Natural killer cell treated with Interleukin-12 subunit alpha and Interleukin-12 subunit beta and Interleukin-15 and Interleukin-18, amount 100 ng/mL, for 72 hours (primary cell): ENCODE measurements around the gene GSE1. TPM values are rescaled to one million over a fixed set of nuclear protein-coding genes. Genes with fewer than 3 reads are reported as not detected.

Source experiments
- ATAC-seq, 2 donors: fragments of 150-1000 bp; cut with Tn5 transposase in 1 of 2; sonication (Bioruptor Pico), chemical (Tn5 transposase) in 1 of 2; 2 replicates each; pipeline ENCODE4 v1.10.0; 2021
- DNase-seq: peaks from one replicate; pipeline ENCODE4 v3.0.0; 2022; ENCODE audit warnings: low spot score
- H3K27ac Mint-ChIP-seq, 2 donors: 1 replicate in 1 of 2; 2 replicates in 1 of 2; pipeline ENCODE4 v1.8.0; 2022; ENCODE audit warnings: mixed read lengths in 2 of 2, mild to moderate bottlenecking in 1 of 2, moderate library complexity in 1 of 2
- H3K27me3 Mint-ChIP-seq, 2 donors: 1 replicate in 1 of 2; 2 replicates in 1 of 2; pipeline ENCODE4 v1.8.0; 2022; ENCODE audit warnings: mixed read lengths in 2 of 2
- H3K36me3 Mint-ChIP-seq: one replicate; pipeline ENCODE4 v1.8.0; 2022; ENCODE audit warnings: mixed read lengths
- H3K4me1 Mint-ChIP-seq, 2 donors: 1 replicate in 1 of 2; 2 replicates in 1 of 2; pipeline ENCODE4 v1.8.0; 2022; ENCODE audit warnings: low read depth in 2 of 2, mixed read lengths in 2 of 2, mild to moderate bottlenecking in 1 of 2
- H3K4me3 Mint-ChIP-seq: one replicate; pipeline ENCODE4 v1.8.0; 2022; ENCODE audit warnings: mixed read lengths
- H3K9me3 Mint-ChIP-seq: 2 replicates; pipeline ENCODE4 v1.8.0; 2022; ENCODE audit warnings: mixed read lengths
- total RNA-seq, 2 donors: library from RNA; stranded (reverse); gene quantifications; one replicate each; pipeline ENCODE4 v1.2.3, GENCODE V29; 2022

The GSE1 gene
- total RNA-seq, 2 donors from 2014 or later = 84.9 to 146 TPM

DNA sequence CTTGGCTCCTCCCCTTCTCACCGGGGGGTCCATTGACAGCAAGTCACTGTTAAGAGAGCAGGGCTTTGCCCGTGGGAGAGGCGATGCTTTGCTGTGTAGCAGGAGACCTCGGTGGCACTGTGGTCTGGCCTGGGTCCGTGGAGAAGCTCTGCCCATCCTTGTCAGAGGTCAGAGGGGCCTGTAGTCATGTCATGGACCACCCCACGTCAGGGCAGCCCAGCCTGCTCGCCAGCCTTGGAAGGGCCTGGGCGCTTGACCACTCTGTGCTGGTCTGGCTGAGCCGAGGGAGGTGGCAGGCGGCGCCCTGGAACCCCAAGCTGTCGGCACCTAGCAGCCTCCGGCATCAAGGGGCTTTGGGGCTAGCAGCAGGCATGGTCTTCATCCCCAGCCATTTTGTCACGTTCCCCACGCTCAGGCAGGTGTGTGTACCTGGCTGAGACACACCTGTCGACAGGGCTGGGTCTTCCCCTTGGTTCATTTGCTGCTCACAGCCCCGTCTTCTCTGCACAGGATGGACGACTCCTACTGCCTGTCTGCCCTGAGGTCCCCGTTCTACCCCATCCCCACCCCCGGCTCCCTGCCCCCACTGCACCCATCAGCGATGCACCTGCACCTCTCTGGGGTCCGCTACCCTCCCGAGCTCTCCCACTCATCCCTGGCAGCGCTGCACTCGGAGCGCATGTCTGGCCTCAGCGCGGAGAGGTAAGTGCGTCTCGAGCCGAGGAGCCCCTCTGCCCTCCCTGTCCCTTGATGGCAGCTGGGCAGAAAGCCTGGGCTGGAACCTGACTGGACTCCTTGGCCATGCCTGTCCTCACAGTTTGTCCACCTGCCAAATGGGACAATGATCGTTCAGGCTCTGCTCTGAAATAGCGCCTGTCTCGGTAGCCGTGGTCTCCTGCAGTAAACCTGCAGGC is 42.4 kb downstream of the GSE1 start:
- Mint-ChIP-seq H3K36me3 (no peaks in the 10 kb centered on the region), H3K4me1 (peaks cover 0 to 17% of the 10 kb centered on the region in 2 donors), H3K27ac (no peak overlapping the region), H3K4me3 (no peak overlapping the region), H3K9me3 (no peaks in the 10 kb centered on the region), H3K27me3 (no peaks in the 10 kb centered on the region)
- DNase-seq (no peak), ATAC-seq (no peak)

DNA sequence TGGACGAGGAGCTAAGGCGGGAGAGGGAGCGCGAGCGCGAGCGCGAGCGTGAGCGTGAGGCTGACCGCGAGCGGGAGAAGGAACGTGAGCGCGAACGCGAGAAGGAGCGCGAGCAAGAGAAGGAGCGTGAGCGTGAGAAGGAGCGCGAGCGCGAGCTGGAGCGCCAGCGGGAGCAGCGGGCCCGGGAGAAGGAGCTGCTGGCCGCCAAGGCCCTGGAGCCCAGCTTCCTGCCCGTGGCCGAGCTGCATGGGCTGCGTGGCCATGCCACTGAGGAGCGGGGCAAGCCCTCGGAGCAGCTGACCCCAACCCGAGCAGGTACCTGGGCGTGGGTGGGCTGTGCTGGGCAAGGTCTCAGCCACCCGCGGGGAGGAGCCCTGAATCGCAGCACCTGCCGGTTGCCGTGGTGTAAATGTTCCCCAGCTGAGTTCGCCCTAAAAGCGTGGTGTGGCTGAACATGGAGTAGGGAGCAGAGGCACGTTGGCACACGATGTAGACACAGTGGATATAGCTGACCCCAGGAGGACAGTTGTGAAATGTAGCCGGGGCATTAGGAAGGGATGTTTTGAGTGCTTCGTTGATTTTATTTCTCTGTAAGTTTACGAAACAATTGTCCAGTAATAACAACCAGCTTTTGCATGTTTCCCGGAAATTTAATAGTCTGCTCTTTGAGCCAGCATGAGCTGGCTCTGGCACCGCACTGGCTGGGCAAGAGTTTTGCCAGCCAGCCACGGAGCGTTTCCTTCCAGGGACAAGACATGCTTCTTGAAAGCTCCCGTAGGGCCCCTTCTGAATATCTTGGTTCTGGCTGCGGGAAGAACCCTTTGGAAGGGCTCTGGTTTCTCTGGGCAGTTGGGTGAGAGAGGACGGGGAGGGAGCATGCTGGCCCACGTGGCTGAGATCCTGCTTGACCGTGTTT is 43.5 kb downstream of the GSE1 start:
- no peaks in the 10 kb centered on the region for H3K36me3 Mint-ChIP-seq
- H3K27ac Mint-ChIP-seq = no peak overlapping the region
- peaks cover 0 to 17% of the 10 kb centered on the region in 2 donors for H3K4me1 Mint-ChIP-seq
- ATAC-seq (no peak), DNase-seq (no peak)
- no peaks in the 10 kb centered on the region for H3K9me3 Mint-ChIP-seq
- no peaks in the 10 kb centered on the region for H3K27me3 Mint-ChIP-seq
- H3K4me3 Mint-ChIP-seq = no peak overlapping the region

DNA sequence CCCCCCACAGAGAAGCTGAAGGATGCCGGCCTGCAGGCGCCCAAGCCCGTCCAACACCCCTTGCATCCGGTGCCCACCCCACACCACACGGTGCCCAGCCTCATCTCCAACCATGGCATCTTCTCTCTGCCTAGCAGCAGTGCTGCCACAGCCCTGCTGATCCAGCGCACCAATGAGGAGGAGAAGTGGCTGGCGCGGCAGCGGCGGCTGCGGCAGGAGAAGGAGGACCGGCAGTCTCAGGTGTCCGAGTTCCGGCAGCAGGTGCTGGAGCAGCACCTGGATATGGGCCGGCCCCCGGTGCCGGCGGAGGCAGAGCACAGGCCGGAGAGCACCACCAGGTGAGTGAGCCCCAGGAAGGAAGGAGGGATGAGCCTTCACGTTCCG is 44.1 kb downstream of the GSE1 start:
- H3K4me1 Mint-ChIP-seq = peaks cover 0 to 12% of the 10 kb centered on the region in 2 donors
- no peaks in the 10 kb centered on the region for H3K36me3 Mint-ChIP-seq
- no peaks in the 10 kb centered on the region for H3K9me3 Mint-ChIP-seq
- H3K27ac Mint-ChIP-seq = no peak overlapping the region
- ATAC-seq (no peak), DNase-seq (no peak)
- H3K27me3 Mint-ChIP-seq = no peaks in the 10 kb centered on the region
- no peak overlapping the region for H3K4me3 Mint-ChIP-seq

DNA sequence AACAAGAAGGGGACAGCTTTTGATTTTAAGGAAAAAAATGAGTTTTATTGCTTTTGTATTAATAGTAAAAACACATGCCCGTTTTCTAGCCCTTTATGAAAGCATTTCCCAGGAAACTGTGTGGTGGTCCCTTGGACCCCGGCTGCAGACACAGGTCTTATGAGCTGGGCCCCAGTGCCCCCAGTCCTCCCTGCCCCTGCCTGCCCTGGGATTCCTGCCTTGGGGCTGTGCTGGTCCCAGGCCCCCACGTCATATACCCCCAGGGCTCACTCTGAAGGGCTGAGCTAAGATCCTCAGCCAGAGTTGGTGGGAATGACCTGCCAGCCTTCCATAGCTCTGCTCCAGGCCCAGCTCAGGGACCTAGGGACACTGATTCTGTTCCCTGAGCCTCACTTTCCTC is 44.9 kb downstream of the GSE1 start:
- H3K9me3 Mint-ChIP-seq = no peaks in the 10 kb centered on the region
- no peak overlapping the region for H3K4me3 Mint-ChIP-seq
- H3K27me3 Mint-ChIP-seq = no peaks in the 10 kb centered on the region
- ATAC-seq (no peak), DNase-seq (no peak)
- no peaks in the 10 kb centered on the region for H3K36me3 Mint-ChIP-seq
- H3K27ac Mint-ChIP-seq = no peak overlapping the region
- H3K4me1 Mint-ChIP-seq = peaks cover 0 to 7% of the 10 kb centered on the region in 2 donors

DNA sequence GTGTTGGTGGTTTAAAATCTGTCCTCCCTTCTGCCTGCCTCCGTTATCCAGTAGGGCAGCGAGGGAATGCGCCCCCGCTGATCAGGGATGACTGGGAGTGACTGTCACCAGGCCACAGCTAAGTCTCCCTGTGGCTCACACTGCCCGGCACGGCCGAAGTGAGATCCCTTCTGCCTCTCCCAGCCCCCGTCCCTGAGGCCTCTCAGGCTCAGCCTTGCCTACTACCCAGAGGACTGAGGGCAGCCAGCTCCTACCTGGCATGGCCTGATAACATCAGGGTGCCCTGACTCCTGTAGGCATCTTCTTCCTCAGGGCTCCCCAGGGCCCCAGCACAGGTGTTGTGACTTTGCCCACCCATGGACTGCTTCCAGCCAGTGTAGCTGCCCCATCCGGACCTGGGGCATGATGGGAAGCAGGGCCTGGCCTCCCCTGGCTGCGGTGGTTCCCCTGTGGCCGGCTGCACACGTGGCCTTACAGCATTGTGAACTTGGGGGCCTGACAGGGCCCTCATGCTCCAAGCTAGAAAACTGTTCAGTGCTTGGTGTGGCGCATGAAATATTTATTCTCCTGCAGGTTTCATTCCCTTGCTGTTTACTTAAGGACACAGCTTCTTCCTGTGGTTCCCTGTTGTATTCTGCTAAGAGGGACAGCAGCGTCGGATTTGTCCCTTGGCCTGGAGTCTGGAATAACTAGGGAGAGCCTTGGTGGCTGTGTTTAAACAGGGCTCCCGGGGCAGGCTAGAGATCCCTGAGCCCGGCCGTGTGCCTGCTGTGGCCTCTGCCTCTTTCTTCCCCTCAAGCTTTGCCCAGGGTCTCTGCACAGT is 45.6 kb downstream of the GSE1 start:
- peaks cover 0 to 7% of the 10 kb centered on the region in 2 donors for H3K4me1 Mint-ChIP-seq
- H3K27ac Mint-ChIP-seq = no peak overlapping the region
- no peaks in the 10 kb centered on the region for H3K27me3 Mint-ChIP-seq
- H3K36me3 Mint-ChIP-seq = no peaks in the 10 kb centered on the region
- DNase-seq = no peak
- no peak for ATAC-seq
- no peaks in the 10 kb centered on the region for H3K9me3 Mint-ChIP-seq
- H3K4me3 Mint-ChIP-seq = no peak overlapping the region

DNA sequence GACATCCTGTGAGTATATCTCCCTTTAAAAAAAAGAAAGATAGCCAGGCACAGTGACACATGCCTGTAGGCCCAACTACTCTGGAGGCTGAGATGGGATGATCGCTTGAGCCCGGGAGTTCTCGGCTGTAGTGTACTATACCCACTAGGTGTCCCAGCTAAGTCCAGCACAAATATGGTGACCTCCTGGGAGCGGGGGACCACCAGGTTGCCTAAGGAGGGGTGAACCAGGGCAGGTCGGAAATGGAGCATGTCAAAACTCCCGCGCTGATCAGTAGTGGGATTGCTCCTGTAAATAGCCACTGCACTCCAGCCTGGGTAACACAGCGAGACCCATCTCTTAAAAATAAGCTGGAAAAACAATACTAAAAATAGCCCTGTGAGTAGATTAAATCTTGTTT is 46.2 kb downstream of the GSE1 start:
- ATAC-seq = no peak
- DNase-seq = no peak
- no peak overlapping the region for H3K4me3 Mint-ChIP-seq
- peak overlapping the region in 1 of 2 donors; percentile 52 for H3K27ac Mint-ChIP-seq
- H3K27me3 Mint-ChIP-seq = no peaks in the 10 kb centered on the region
- peaks cover 0 to 7% of the 10 kb centered on the region in 2 donors for H3K4me1 Mint-ChIP-seq
- no peaks in the 10 kb centered on the region for H3K9me3 Mint-ChIP-seq
- H3K36me3 Mint-ChIP-seq = no peaks in the 10 kb centered on the region

DNA sequence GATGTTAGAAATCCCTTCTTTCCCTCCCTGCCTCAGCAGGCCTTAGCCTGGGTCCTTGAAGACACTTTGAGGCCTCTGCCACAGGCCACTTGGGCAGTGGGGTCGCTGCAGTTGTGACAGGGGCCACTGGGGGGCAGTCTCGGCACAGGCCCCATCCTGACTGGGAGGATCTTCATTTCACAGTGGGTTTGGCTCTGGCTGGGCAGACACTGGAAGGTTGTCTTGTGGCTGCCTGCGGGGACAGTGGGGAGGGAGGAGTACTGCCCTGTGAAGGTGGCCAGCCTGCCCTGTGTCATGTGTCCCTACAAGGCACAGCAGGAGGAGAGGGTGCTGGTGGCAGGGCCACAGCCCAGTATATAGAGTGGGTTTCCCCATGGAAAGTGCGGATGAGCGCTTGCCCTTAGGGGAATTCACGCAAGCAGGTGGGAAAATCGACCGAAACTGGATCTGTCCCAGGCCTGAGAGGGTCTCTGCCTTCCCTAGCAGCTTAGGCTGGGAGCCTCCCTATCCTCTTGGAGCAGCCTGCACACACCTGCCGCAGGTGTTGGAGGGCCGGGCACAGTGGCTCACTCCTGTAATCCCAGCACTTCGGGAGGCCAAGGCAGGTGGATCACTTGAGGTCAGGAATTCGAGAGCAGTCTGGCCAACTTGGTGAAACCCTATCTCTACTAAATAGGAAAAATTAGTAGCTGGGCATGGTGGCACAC is 46.8 kb downstream of the GSE1 start:
- no peaks in the 10 kb centered on the region for H3K27me3 Mint-ChIP-seq
- peak overlapping the region in 1 of 2 donors; percentile 52 for H3K27ac Mint-ChIP-seq
- no peaks in the 10 kb centered on the region for H3K36me3 Mint-ChIP-seq
- no peak overlapping the region for H3K4me3 Mint-ChIP-seq
- no peaks in the 10 kb centered on the region for H3K9me3 Mint-ChIP-seq
- peak; percentile 78 for DNase-seq
- peak in 1 of 2 donors; percentile 63 for ATAC-seq
- H3K4me1 Mint-ChIP-seq = peaks cover 0 to 7% of the 10 kb centered on the region in 2 donors

DNA sequence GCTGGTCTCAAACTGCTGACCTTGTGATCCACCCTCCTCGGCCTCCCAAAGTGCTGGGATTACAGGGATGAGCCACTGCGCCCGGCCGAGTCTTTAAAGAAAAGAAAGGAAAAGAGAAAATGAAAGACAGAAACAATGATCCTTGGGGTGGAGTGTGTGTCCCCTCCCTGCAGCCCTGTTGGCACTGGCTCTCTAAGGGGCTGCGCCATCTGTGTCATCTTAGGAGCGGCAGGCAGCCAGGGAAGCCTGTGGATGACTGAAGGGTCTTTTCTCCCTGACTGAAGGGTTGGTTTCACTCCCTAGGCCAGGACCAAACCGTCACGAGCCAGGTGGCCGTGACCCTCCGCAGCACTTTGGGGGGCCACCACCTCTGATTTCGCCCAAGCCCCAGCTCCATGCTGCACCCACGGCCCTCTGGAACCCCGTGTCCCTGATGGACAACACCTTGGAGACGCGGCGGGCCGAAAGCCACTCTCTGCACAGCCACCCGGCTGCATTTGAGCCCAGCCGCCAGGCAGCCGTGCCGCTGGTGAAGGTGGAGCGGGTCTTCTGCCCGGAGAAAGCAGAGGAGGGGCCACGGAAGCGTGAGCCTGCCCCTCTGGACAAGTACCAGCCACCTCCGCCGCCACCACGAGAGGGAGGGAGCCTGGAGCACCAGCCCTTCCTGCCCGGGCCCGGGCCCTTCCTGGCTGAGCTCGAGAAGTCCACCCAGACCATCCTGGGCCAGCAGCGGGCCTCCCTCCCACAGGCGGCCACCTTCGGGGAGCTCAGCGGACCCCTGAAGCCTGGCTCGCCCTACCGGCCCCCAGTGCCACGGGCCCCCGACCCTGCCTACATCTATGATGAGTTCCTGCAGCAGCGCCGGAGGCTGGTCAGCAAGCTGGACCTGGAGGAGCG is 48.0 kb downstream of the GSE1 start:
- no peak for ATAC-seq
- no peak for DNase-seq
- no peaks in the 10 kb centered on the region for H3K9me3 Mint-ChIP-seq
- no peak overlapping the region for H3K27ac Mint-ChIP-seq
- peaks cover 6% of the 10 kb centered on the region for H3K36me3 Mint-ChIP-seq
- no peaks in the 10 kb centered on the region for H3K27me3 Mint-ChIP-seq
- H3K4me3 Mint-ChIP-seq = no peak overlapping the region
- H3K4me1 Mint-ChIP-seq = peaks cover 0 to 11% of the 10 kb centered on the region in 2 donors

DNA sequence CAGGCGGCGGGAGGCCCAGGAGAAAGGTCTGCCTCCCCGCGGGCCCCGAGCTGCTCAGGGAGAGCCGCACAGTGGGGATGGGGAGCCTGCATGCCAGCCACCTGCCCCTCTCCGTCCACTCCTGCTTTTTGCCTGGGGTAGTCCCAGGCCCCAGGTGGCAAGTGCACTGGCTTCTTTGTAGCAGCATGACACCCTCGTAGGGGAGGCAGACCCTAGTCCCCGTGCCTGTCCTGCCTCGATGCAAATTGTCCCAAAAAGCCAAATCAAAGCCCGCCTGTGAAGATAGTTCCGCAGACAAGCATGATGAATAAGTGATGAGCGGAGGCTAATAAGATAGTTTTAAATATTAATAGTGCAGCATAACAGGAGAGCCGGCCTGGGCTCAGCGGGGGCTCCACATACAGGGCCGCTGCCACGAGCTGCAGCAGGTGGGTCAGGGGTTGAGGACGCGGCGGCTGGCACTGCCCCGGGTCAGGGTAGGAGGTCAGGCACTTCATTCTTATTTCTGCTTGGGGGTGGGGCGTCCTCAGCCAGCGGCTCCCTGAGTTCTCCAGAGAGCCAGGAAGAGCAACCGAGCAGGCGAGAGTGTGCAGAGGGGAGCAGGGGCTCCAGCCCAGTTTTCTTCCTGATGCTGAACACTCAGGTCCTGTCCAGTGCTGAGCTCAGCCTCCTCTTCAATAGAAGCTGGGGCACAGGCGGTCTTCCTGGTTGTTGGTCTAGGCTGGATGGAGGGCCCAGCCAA is 48.8 kb downstream of the GSE1 start:
- no peaks in the 10 kb centered on the region for H3K9me3 Mint-ChIP-seq
- DNase-seq (no peak), ATAC-seq (no peak)
- H3K27ac Mint-ChIP-seq = no peak overlapping the region
- H3K27me3 Mint-ChIP-seq = no peaks in the 10 kb centered on the region
- no peak overlapping the region for H3K4me3 Mint-ChIP-seq
- H3K36me3 Mint-ChIP-seq = peaks cover 11% of the 10 kb centered on the region
- peaks cover 0 to 11% of the 10 kb centered on the region in 2 donors for H3K4me1 Mint-ChIP-seq

DNA sequence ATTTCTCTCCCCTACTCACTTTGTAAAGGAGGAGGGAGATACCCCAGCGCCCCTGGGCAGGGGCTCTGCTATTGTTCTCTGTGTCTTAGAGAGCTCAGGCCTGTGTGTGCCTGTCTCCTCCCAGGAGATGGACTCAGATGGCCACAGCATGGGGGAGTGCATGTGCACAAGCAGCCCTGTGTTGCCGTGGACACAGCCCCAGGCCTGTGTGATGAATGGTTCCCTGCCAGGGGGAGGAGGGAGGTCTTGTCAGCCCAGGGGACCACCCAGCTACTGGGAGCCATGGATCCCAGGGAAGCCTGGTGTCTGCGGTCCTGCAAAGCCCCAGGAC is 49.3 kb downstream of the GSE1 start:
- Mint-ChIP-seq H3K9me3 (no peaks in the 10 kb centered on the region), H3K36me3 (peaks cover 11% of the 10 kb centered on the region), H3K4me1 (peaks cover 0 to 11% of the 10 kb centered on the region in 2 donors), H3K27ac (no peak overlapping the region), H3K27me3 (no peaks in the 10 kb centered on the region), H3K4me3 (no peak overlapping the region)
- DNase-seq = no peak
- peak in 1 of 2 donors; percentile 2 for ATAC-seq

DNA sequence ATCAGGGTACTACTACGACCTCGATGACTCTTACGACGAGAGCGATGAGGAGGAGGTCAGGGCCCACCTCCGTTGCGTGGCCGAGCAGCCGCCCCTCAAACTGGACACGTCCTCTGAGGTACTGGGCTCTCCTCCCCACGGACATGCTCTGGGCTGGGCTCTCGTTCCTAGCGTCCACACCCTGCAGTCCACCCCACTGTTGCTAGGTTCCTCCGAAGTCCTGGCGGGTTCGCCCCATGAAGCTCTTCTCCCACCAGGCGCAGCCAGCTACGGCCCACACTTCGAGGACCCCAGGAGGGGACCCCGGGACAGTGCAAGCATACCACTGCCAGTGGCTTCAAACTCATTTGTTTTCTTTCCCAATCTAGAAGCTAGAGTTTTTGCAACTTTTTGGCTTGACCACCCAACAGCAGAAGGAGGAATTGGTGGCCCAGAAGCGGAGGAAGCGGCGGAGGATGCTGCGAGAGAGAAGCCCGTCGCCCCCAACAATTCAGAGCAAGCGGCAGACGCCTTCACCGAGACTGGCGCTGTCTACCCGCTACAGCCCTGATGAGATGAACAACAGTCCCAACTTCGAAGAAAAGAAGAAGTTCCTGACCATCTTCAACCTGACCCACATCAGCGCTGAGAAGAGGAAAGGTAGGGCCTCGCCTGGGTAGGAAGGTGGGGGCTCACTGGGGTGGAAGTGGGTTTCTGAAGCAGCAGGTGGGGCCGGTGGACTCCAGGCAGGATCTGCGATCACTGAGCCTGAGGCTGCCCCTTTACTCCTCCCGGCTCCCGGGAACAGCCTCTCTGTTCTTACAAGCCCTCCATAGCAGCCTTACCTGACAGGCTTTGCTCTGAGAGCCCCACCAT is 50.1 kb downstream of the GSE1 start:
- no peak overlapping the region for H3K4me3 Mint-ChIP-seq
- DNase-seq (no peak), ATAC-seq (no peak)
- H3K27ac Mint-ChIP-seq = no peak overlapping the region
- no peaks in the 10 kb centered on the region for H3K27me3 Mint-ChIP-seq
- peaks cover 11% of the 10 kb centered on the region for H3K36me3 Mint-ChIP-seq
- peaks cover 0 to 9% of the 10 kb centered on the region in 2 donors for H3K4me1 Mint-ChIP-seq
- no peaks in the 10 kb centered on the region for H3K9me3 Mint-ChIP-seq
